Endometrial microvascular endothelial cells (primary cell): ENCODE results near the gene TMEM247. TPM values are rescaled to one million over a fixed set of nuclear protein-coding genes. Genes with fewer than 3 reads are reported as not detected.
"Not testable (repeated sequence)": the region's sequence is repeated elsewhere in the genome, so short reads cannot be mapped to it uniquely, and the experiment has no call there.

Source experiments
- in situ Hi-C: cut with HindIII; loops from 2 replicates; pipeline ENCODE4 v1.10.0; 2017; ENCODE audit warnings: low sequenced_read_pairs, low pct_unique_long_range_greater_than_20kb; ENCODE audit errors: inconsistent ontology term
- total RNA-seq: library from RNA; depleted of rRNA; stranded (reverse); fragments of >200 nt; gene quantifications from one replicate; pipeline ENCODE4 v1.2.3, GENCODE V29; 2015; ENCODE audit errors: inconsistent ontology term

The TMEM247 gene
- total RNA-seq, 1 donor from 2014 or later = not detected

DNA sequence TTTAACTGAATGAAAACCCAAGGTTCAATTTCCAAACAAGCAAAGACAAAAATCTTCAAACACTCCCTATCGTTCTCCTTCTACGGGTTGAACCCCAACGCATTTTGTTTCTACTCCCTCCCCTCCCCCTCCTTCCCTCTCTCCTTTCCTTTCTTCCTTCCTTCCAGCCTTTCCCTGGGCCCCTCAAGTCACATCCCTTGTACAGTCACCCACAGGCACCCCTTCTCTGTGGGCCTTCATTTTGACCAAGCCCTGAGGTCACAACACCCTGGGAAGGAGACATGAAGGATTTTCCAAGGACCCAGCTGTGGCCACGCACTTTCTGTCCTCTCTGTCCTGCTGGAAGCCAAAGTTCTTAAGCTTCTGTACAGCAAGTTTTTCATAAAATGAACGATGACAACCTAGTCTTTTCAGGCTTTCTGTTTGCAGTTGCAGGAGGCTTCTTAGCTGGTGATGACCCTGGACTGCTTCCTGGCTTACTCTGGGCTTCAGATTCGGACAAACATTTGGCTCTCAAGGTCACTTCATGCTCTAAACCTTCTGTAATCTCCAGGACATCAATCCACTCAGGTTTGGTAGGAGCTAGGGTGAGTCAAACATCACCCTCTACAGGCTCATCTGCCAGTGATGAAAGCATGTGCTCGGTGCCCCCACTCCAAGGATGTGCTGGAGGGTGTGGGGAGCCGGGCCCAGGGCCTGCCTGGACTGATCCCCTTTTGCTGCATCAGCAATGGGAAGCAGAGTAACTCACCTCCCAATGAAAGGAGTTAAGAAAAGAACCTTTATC, 25.5 kb downstream of the TMEM247 start:
- in situ Hi-C loops = no loop called here

DNA sequence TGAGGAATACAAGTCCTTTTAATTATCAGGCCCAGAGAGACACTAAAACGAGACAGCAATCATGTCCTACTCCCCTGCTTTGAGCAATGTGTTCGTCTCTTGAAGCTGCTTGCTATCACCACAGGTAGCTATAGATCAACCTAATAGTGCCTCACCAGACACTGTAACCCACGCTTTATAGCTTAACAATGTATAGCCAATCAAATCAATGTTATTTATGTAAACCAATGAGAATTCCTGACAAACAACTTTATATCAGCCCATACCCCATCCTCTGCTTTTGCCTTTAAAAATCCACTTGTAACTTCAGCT, 26.1 kb downstream of the TMEM247 start:
- in situ Hi-C loops = no loop called here

- in situ Hi-C loops = no loop called here
These were observed 26.9 kb downstream of the TMEM247 start for GRCh38 chr2:46506131-46506706.

DNA sequence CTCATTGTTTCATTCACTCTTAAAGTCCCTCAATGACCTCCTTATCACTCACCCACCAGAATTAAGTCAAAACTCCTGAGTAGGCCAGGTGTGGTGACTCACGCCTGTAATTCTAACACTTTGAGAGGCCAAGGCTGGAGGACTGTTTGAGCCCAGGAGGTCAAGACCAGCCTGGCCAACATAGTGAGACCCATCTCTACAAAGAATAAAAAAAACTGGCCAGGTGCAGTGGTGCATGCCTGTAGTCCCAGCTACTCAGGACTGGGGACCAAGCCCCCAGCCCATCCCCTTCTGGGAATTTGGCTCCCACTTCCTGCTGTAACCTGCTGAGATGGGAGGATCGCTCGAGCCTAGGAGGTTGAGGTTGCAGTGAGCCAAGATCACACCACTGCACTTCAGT, 28.9 kb downstream of the TMEM247 start:
- in situ Hi-C loops = no loop called here

GRCh38 chr2:46508759-46509158, 29.4 kb downstream of the TMEM247 start:
- in situ Hi-C loops = no loop called here

- in situ Hi-C loops = no loop called here
These were observed 30.4 kb downstream of the TMEM247 start for GRCh38 chr2:46509804-46510203.

- in situ Hi-C loops = no loop called here
These were observed 31.3 kb downstream of the TMEM247 start for GRCh38 chr2:46510598-46511177.

GRCh38 chr2:46512185-46512584, 32.8 kb downstream of the TMEM247 start:
- in situ Hi-C loops = no loop called here

GRCh38 chr2:46514738-46515137, 35.4 kb downstream of the TMEM247 start:
- in situ Hi-C loops = no loop called here

DNA sequence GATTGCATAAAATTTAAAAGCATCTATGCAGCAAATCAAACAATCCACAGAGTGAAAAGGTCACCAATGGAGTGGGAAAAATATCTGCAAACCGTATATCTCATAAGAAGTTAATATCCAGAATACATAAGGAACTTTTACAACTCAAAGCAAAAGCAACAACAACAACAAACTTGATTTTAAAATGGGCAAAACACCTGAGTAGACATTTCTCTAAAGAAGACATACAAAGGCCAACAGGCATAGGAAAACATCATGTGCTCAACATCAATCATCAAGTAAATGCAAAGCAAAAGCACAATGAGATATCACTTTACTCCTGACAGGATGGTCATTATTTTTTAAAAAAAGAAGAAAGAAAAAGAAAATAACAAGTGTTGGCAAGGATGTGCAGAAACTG, 38.1 kb downstream of the TMEM247 start:
- in situ Hi-C loops = no loop called here

DNA sequence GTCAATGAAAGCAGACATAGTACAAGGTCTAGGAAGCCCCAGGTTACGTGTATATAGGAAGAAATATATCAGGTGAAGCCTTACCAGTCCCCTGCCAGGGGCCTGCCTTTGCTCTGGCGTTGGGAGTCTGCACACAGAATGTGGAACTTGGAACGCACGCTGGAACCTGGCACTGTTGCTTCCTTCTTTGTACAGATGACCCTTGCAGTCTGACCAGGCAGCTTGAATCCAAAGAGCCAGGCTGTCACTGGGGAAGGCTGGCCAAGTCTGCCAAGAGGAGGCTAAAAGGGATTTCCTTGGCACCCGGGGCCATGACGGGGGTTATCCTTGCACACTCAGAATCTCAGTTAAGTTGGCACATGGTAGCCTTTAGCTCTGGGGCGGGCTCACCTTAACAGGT, 39.5 kb downstream of the TMEM247 start:
- in situ Hi-C loops = no loop called here

DNA sequence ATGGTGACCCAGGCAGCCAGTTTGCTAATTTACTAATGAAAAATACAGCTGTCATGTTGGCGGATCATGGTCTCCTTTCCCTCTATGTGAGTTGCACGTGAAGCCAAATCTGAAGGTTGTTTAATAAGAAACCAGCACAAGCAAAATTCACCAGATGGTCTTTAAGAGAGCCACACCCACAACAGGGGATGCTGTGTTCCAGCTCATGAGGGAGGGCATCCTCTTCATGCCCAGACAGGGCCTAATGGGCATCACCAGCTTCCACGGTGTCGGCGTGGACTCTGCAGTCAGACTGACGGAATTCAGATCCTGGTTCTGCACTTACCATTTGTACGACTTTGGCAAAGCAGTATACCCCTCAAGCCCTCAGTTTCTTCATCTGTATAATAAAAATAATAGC, 39.9 kb downstream of the TMEM247 start:
- in situ Hi-C loops = no loop called here

DNA sequence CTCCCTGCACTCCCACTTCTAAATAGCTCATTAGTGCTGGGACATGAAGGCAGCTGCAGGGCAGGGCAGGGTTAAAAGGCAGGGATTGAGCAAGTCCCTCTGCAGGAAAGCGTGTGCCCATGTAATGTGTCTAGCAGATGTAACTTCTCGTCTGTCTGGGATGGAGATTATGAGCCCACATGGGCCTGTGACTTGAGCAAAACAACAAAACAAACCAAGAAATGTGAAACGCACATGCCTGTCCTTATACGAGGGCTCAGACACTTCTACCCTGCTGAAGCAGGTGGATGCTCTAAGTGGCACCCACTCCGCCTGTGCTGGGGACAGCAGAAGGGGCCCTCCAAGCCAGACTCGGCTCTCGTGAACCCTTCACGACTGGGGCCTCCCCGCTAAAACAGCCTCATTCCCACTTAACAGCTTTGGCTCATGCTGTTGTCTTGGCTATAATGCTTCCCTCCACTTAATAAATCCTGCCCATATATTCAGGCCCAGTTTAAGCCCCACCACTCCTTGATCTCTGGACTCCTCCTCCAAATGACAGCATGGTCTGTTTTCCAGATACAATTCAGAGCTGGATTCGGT, 40.9 kb downstream of the TMEM247 start:
- in situ Hi-C loops = no loop called here

- in situ Hi-C loops = no loop called here
These were observed 41.9 kb downstream of the TMEM247 start for GRCh38 chr2:46521215-46521683.

DNA sequence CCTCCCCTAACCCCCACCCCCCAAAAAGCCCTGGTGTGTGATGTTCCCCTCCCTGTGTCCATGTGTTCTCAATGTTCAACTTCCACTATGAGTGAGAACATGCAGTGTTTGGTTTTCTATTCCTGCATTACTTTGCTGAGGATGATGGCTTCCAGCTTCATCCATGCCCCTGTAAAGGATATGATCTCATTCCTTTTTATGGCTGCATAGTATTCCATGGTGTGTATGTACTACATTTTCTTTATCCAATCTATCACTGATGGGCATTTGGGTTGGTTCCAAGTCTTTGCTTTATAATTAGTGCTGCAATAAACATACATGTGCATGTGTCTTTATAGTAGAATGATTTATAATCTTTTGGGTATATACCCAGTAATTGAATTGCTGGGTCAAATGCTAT, 43.0 kb downstream of the TMEM247 start:
- in situ Hi-C loops = not testable (repeated sequence)

GRCh38 chr2:46525522-46526155, 46.3 kb downstream of the TMEM247 start:
- in situ Hi-C loops = no loop called here

DNA sequence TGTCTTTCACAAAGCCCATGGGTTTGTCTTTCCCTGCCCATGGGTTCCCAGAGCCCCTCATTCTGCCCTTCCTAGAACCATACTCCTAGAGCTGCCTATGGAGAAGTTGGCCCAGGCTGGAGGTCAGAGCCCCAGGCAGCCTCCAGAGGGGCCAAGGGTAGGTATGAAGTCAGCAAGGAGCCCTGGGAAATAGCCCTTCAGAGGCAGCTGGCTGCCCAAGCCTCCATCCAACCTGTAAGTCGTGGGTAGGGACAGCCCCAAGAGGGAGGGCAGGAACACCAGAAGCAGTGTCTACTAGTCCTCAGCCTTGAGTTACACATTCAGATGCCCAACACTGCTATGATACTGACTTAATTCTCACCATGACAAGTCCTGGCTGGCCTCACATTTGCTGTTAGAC, 49.5 kb downstream of the TMEM247 start:
- in situ Hi-C loops = no loop called here

DNA sequence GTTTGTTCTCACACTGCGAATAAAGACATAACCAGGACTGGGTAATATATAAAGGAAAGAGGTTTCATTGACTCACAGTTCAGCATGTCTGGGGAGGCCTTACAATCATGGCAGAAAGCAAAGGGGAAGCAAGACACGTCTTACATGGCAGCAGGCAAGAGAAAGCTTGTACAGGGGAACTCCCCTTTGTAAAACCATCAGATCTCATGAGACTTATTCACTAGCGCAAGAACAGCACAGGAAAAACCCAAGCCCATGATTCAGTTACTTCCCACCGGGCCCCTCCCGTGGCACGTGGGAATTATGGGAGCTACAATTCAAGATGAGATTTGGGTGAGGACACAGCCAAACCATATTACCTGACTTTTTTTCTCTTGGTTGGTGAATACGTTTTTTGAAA, 51.3 kb downstream of the TMEM247 start:
- in situ Hi-C loops = no loop called here

DNA sequence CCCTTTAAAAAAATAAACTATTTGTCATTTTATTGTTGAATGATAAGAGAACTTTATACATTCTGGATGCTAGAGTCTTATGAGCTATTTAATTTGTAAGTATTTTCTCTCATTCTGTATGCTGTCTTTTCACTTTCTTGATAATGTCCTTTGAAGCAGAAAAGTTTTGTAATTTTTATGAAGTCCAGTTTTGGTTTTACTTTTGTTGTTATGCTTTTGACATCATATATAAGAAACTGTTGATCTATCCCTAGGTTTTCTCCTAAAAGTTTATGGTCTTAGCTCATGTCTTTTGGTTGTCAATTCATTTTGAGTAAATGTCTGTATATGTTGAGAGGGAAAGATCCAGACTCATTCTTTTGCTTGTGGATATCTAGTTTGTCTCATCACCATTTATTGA, 52.5 kb downstream of the TMEM247 start:
- in situ Hi-C loops = no loop called here
